Hepatocyte (in vitro differentiated cells): ENCODE data around the gene ITGAE. TPM values are rescaled to one million over a fixed set of nuclear protein-coding genes. Genes with fewer than 3 reads are reported as not detected.

ENCODE experiments used
- DNase-seq: peaks from one replicate; pipeline ENCODE4 v3.0.0-alpha.2; 2016; ENCODE audit warnings: low spot score
- H2AFZ ChIP-seq: fragments of 200-600 bp; sonication (generic); 2 replicates; pipeline ENCODE4 v1.6.0; 2016; ENCODE audit warnings: antibody characterized with exemption, mild to moderate bottlenecking
- H3K27ac ChIP-seq: fragments of 200-600 bp; sonication (generic); 2 replicates; pipeline ENCODE4 v1.5.1; 2016; ENCODE audit warnings: mild to moderate bottlenecking
- H3K27me3 ChIP-seq: fragments of 200-600 bp; sonication (generic); 2 replicates; pipeline ENCODE4 v1.6.1; 2016
- H3K36me3 ChIP-seq: fragments of 200-600 bp; sonication (generic); replicated peaks from 2 replicates; pipeline ENCODE4 v1.5.1; 2016; ENCODE audit warnings: low read depth; ENCODE audit not compliant: insufficient read depth
- H3K4me1 ChIP-seq: fragments of 200-600 bp; sonication (generic); 2 replicates; pipeline ENCODE4 v1.5.1; 2016; ENCODE audit warnings: mild to moderate bottlenecking, moderate library complexity; ENCODE audit not compliant: insufficient read depth
- H3K4me2 ChIP-seq: fragments of 200-600 bp; sonication (generic); 2 replicates; pipeline ENCODE4 v1.6.0; 2016
- H3K4me3 ChIP-seq: fragments of 200-600 bp; sonication (generic); 2 replicates; pipeline ENCODE4 v1.5.1; 2016; ENCODE audit warnings: mild to moderate bottlenecking
- H3K79me2 ChIP-seq: fragments of 200-600 bp; sonication (generic); 2 replicates; pipeline ENCODE4 v1.6.0; 2017; ENCODE audit warnings: mild to moderate bottlenecking
- H3K9me2 ChIP-seq: fragments of 200-600 bp; sonication (generic); replicated peaks from 2 replicates; pipeline ENCODE4 v1.6.0; 2017; ENCODE audit warnings: mild to moderate bottlenecking; ENCODE audit not compliant: insufficient read depth
- H3K9me3 ChIP-seq: fragments of 200-600 bp; sonication (generic); 2 replicates; pipeline ENCODE4 v1.5.1; 2016; ENCODE audit warnings: low read depth, mild to moderate bottlenecking
- H4K20me1 ChIP-seq: fragments of 200-600 bp; sonication (generic); 2 replicates; pipeline ENCODE4 v1.6.0; 2016; ENCODE audit warnings: mild to moderate bottlenecking; ENCODE audit not compliant: insufficient read depth, poor library complexity, severe bottlenecking
- EZH2 ChIP-seq: fragments of 200-600 bp; sonication (generic); IDR thresholded peaks from 2 replicates; pipeline ENCODE4 v1.6.1; 2016; ENCODE audit warnings: antibody characterized with exemption, mild to moderate bottlenecking, borderline replicate concordance
- EZH2phosphoT487 ChIP-seq: fragments of 200-600 bp; sonication (generic); IDR thresholded peaks from one replicate; pipeline ENCODE4 v1.6.1; 2018; ENCODE audit warnings: antibody characterized with exemption, mild to moderate bottlenecking, low read depth, moderate library complexity; ENCODE audit not compliant: unreplicated experiment, severe bottlenecking
- WGBS: methylation state at CpG from one replicate; pipeline ENCODE4 v1.1.6; 2016; ENCODE audit warnings: low lambda C conversion rate; ENCODE audit errors: missing lambda C conversion rate; 5-methylcytosine and 5-hydroxymethylcytosine counted together
- polyA plus RNA-seq: library from polyadenylated mRNA; unstranded; fragments of >200 nt; fragmentation: Nextera tagmentation; extraction: Ambion mirVana; gene quantifications from 2 replicates; pipeline ENCODE4 v1.2.1, GENCODE V29; 2016
- total RNA-seq: library from RNA; depleted of rRNA; stranded (reverse); fragments of >200 nt; gene quantifications from 2 replicates; pipeline ENCODE4 v1.2.3, GENCODE V29; 2014
- TF ChIP-seq, protein P1 (sequence below): fragments of 200-600 bp; sonication (generic); IDR thresholded peaks from 2 replicates; pipeline ENCODE4 v1.5.1; 2016; ENCODE audit warnings: antibody characterized with exemption, mild to moderate bottlenecking; ENCODE audit not compliant: poor library complexity

Gene ITGAE
- total and polyA plus RNA-seq, 2 experiments from 2014 or later, result 28.1 to 77.0 TPM

DNA sequence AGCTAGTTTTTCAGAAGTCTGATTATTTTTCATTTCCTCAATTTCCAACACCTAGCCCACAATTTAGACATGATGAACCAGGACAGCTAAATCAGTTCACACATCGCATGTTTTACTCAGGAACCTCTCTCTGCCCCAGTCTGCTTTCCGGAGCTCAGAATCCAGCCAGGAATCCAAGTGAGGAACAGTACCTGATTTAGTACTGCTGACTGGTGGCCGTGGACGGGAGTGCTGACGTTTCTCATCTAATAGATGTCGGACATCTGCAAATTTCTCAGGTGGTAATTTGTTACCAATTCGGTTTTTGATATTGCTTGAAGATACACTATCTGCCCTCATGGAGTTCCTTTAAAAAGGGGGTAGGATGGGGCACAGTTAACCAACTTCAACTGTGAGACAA is 14.9 kb upstream of the ITGAE start:
- Histone ChIP-seq H3K4me3 (no peak overlapping the region), H3K9me2 (no peaks in the 10 kb centered on the region), H3K4me1 (no peaks in the 10 kb centered on the region), H3K79me2 (no peaks in the 10 kb centered on the region), H3K9me3 (no peaks in the 10 kb centered on the region), H3K36me3 (no peaks in the 10 kb centered on the region), H4K20me1 (no peaks in the 10 kb centered on the region), H3K27me3 (no peaks in the 10 kb centered on the region), H3K4me2 (no peak overlapping the region), H2AFZ (no peak overlapping the region), H3K27ac (no peak overlapping the region)
- DNase-seq, result no peak
- WGBS, result 96% methylated on average over 7 of the region's 7 CpGs
- TF ChIP-seq EZH2, result no peak
- TF ChIP-seq EZH2phosphoT487, result no peak
- TF ChIP-seq, protein P1, sequence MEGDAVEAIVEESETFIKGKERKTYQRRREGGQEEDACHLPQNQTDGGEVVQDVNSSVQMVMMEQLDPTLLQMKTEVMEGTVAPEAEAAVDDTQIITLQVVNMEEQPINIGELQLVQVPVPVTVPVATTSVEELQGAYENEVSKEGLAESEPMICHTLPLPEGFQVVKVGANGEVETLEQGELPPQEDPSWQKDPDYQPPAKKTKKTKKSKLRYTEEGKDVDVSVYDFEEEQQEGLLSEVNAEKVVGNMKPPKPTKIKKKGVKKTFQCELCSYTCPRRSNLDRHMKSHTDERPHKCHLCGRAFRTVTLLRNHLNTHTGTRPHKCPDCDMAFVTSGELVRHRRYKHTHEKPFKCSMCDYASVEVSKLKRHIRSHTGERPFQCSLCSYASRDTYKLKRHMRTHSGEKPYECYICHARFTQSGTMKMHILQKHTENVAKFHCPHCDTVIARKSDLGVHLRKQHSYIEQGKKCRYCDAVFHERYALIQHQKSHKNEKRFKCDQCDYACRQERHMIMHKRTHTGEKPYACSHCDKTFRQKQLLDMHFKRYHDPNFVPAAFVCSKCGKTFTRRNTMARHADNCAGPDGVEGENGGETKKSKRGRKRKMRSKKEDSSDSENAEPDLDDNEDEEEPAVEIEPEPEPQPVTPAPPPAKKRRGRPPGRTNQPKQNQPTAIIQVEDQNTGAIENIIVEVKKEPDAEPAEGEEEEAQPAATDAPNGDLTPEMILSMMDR, result no peak

DNA sequence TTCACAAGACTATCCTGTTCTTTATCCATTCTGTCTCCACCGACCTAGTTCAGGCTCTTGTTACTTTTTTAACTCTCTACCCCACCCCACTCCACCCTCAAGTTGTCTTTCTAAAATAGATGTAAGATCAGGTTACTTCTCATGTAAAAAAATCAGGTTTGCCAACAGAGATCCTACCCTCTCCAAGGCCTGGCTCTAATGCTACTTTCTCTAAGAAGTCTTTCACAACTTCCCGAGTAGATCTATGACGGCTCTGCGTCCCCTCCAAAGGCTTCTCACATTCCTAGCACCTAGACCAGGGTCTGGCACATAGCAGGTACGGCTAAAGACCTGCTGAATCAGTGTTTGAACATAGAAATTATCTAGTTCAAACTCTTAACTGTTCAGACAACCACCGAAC is 14.1 kb upstream of the ITGAE start:
- no peak for TF ChIP-seq EZH2
- TF ChIP-seq, protein P1, result no peak
- TF ChIP-seq EZH2phosphoT487, result no peak
- H3K9me2 ChIP-seq, result no peaks in the 10 kb centered on the region
- no peaks in the 10 kb centered on the region for H3K27me3 ChIP-seq
- no peaks in the 10 kb centered on the region for H3K9me3 ChIP-seq
- 92% methylated on average over 6 of the region's 6 CpGs for WGBS
- no peak overlapping the region for H3K27ac ChIP-seq
- H3K4me1 ChIP-seq, result no peaks in the 10 kb centered on the region
- no peaks in the 10 kb centered on the region for H3K36me3 ChIP-seq
- H3K79me2 ChIP-seq, result no peaks in the 10 kb centered on the region
- no peak overlapping the region for H2AFZ ChIP-seq
- H3K4me2 ChIP-seq, result no peak overlapping the region
- DNase-seq, result no peak
- H3K4me3 ChIP-seq, result no peak overlapping the region
- H4K20me1 ChIP-seq, result no peaks in the 10 kb centered on the region

GRCh38 chr17:3814361-3814760 is 13.4 kb upstream of the ITGAE start:
- H3K4me2 ChIP-seq, result no peak overlapping the region
- no peaks in the 10 kb centered on the region for H3K9me2 ChIP-seq
- no peaks in the 10 kb centered on the region for H3K79me2 ChIP-seq
- H3K9me3 ChIP-seq, result no peaks in the 10 kb centered on the region
- WGBS, result 95% methylated on average over 13 of the region's 13 CpGs
- no peak overlapping the region for H3K4me3 ChIP-seq
- no peak overlapping the region for H3K27ac ChIP-seq
- H3K36me3 ChIP-seq, result no peaks in the 10 kb centered on the region
- H2AFZ ChIP-seq, result no peak overlapping the region
- H3K4me1 ChIP-seq, result no peaks in the 10 kb centered on the region
- TF ChIP-seq, protein P1, result no peak
- TF ChIP-seq EZH2 (no peak), EZH2phosphoT487 (no peak)
- no peaks in the 10 kb centered on the region for H4K20me1 ChIP-seq
- DNase-seq, result no peak
- no peaks in the 10 kb centered on the region for H3K27me3 ChIP-seq

DNA sequence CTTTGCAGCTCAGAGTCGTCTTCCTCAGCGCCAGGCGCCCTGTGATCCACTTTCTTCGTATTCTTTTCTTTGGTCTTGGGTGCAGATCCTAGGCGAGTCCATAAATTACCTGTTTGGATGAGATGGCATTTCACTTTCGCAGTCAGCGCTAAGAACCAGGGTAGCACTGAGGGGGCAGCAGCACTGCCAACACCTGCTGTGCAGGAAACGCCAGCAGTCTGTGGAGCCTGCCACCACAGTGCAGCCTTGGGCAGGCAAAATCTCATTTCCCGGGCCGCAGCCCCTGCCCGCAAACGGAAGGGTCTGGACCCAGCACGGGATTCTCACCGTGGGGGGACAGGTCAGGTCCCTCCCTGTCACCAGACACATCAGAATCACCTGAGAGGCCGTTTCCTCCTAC is 12.2 kb upstream of the ITGAE start:
- no peak overlapping the region for H3K4me3 ChIP-seq
- 96% methylated on average over 15 of the region's 15 CpGs for WGBS
- H3K36me3 ChIP-seq, result no peaks in the 10 kb centered on the region
- H3K4me1 ChIP-seq, result no peaks in the 10 kb centered on the region
- no peak overlapping the region for H3K4me2 ChIP-seq
- no peak overlapping the region for H2AFZ ChIP-seq
- no peak overlapping the region for H3K27ac ChIP-seq
- no peaks in the 10 kb centered on the region for H3K9me3 ChIP-seq
- no peaks in the 10 kb centered on the region for H3K27me3 ChIP-seq
- TF ChIP-seq EZH2phosphoT487 (no peak), EZH2 (no peak)
- TF ChIP-seq, protein P1, result no peak
- H4K20me1 ChIP-seq, result no peaks in the 10 kb centered on the region
- DNase-seq, result no peak
- H3K79me2 ChIP-seq, result no peaks in the 10 kb centered on the region
- no peaks in the 10 kb centered on the region for H3K9me2 ChIP-seq
